Measurements from ENCODE around the gene ZDHHC11B. TPM values are rescaled to one million over a fixed set of nuclear protein-coding genes. Genes with fewer than 3 reads are reported as not detected.
"Not testable (repeated sequence)": the region's sequence is repeated elsewhere in the genome, so short reads cannot be mapped to it uniquely, and the experiment has no call there.

ZDHHC11B gene
- total RNA-seq, 1 experiment from 2014 or later = 2.3 TPM

DNA sequence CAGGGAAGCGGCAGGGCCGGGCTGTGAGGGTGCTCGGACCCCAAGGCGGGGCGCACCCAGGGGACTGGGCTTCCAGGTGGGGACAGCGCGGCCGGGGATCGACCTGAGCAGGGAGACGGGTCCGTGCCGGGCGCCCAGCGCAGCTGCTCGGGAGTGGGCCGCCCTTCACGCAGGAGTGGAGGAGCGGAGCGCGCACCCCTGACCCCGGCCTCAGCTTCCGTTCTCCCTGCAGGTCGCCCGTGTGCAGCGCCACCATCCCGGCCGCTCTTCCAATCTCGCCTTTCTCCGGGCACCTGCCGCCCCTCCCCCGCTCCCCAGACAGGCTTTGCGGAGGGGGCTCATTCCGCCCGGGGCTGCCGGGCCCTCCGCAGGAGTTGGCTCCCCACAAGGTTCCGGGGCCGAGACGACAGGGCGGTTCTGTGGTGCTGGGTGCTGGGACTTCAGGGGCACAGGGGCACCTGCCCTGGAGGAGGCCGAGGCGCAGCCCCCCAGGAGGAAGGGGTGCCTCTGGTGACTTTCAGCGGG is 714 bp upstream of the ZDHHC11B start:
- DNase-seq (ENCODE audit: low spot score) = not testable (repeated sequence)

DNA sequence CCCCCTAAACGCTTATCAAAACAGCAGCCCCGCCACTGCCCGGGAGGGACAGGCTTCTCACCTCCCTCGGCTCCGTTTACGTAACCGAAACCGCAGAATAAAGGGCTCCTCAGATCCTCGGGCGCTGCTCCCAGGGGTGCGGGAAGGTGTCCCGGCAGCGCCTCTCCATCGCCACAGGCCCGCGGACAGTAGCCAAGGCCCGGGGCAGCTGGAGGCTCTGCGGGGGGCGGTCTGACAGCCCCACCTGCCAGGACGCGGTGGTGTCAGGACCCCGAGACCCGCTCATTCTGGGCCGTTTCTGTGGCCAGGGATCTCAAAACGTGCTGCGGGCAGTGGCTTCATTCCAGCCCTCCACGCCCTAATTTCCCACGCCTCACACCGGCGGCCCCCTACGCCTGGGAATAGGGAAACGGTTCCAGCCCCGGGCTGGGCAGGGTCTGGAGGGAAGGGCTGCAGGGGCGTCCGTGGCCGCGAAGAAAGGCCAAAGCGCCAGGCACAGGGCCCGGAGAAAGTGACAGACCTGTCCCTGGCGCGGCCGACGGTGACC is 575 bp downstream of the ZDHHC11B start:
- not testable (repeated sequence) for DNase-seq (ENCODE audit: low spot score)

DNA sequence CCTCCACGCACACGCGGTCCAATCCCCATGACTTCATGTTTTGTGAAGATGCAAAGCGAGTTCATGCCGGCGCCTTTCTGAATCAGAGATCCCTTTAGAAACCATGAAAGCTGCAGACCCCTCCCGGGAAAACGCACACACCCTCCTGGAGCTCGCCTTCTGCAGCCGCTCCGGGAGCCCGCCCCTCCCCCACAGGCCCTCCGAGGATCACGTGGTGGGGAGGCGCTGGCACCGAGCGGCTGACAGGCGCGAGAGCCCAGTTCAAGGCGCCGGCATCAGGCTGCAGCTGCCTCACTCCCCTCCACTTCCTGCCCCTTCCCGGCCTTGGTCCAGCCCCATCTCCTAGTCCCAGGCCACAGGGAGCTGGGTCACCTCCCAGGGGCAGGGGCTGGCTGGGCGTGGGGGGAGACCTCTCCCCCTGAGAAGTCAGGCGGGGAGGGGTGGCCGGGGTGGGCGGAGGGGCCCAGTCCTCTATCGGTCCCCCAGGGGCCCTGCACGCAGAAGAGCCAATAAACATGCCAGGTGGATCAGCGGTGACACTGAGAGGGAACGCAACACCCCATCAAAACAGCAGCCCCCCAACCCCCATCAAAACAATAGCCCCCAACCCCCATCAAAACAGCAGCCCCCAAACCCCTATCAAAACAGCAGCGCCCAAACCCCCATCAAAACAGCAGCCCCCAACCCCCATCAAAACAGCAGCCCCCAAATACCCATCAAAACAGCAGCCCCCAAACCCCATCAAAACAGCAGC is 1.3 kb downstream of the ZDHHC11B start:
- DNase-seq (ENCODE audit: low spot score) = not testable (repeated sequence)

DNA sequence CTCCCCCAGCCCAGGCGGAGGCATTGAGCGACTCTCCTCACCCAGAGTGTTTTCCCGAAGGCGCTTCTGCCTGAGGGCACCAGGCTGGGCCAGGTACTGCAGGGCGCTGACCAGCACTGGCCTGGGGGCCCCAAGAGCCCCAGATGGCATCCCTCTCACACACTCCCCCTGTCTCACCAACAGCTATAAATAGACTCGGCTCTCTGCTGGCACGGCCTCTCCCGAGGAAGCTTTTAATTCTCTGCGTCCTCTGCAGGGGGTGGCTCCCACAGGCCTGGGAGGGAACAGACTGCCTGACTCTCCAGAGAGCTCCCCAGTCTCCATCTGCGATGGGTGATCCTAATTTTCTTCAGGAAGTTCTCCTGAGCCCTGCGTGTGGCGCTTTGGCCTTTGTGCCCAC is 2.2 kb downstream of the ZDHHC11B start:
- DNase-seq (ENCODE audit: low spot score) = not testable (repeated sequence)

DNA sequence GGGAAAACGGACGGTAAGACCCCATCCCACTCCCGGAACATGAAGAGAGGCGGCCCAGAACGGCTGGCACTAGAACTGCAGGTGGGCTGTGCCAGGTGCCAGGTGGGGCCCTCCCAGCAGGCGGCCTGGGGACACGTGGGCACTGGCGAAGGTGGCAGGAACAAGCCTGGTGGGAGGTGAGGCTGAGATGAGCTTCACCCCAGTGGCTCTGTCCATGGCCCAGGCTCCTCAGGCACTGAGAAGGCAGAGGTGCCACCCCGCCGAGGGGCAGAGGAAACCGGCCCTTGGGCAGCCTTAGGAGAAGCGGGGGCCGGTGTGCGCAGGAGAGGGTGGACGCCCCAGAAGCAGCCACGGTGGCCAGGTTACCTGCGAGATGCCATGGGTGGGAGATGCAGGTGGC is 4.0 kb downstream of the ZDHHC11B start:
- not testable (repeated sequence) for DNase-seq (ENCODE audit: low spot score)

DNA sequence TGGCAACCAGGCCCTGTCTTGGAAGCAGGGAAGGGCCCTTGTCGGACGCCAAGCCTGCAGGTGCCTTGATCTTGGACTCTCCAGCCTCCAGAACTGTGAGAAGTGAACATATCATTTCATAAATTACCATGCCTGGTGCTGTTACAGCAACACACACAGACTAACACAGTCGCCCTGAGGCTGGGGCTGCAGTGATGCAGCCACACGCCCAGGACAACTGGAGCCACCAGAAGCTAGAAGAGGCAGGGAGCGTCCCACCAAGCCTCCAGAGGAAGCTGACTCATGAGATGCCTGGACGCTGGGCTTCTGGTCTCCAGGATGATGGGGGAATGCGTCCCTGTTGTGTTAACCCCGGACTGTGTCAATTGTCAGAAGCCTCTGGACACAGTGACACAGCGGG is 5.6 kb downstream of the ZDHHC11B start:
- DNase-seq (ENCODE audit: low spot score) = not testable (repeated sequence)

DNA sequence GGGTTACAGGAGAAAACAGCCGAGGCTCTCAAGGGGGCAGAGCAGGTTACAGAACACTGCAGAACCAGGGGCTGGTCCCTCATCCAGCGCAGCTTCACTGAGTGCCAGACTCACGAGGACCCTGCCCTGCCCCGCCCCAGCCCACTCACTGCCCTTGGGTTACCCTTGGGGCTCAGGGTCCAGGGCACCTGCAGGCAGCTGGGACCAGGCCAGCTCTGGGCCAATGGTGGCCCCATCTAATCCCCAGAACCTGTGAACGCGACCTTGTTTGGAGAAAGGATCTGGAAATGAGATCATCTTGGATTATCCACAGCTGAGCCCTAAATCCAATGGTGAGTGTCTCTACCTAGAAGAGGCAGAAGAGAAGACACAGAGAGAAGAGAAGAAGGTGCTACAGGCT is 6.1 kb downstream of the ZDHHC11B start:
- DNase-seq (ENCODE audit: low spot score) = not testable (repeated sequence)

DNA sequence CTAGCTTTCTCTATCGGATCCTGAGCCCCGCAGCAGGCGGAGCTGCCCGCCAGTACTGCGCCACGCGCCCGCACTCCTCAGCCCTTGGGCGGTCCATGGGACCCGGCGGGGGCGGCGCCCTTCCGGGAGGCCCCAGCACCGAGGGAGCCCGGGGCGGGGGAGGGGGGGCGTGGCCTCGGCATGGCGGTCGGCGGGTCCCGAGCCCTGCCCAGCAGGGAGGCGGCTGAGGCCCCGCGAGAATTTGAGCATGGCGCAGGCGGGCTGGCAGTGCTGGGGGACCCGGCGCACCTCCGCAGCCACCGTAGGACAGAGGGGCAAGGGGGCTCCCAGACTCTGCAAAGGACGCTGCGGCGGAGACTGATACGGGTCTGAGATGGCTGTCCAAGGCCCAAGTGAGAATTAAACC is 6.8 kb downstream of the ZDHHC11B start:
- no peak for DNase-seq (ENCODE audit: low spot score)

DNA sequence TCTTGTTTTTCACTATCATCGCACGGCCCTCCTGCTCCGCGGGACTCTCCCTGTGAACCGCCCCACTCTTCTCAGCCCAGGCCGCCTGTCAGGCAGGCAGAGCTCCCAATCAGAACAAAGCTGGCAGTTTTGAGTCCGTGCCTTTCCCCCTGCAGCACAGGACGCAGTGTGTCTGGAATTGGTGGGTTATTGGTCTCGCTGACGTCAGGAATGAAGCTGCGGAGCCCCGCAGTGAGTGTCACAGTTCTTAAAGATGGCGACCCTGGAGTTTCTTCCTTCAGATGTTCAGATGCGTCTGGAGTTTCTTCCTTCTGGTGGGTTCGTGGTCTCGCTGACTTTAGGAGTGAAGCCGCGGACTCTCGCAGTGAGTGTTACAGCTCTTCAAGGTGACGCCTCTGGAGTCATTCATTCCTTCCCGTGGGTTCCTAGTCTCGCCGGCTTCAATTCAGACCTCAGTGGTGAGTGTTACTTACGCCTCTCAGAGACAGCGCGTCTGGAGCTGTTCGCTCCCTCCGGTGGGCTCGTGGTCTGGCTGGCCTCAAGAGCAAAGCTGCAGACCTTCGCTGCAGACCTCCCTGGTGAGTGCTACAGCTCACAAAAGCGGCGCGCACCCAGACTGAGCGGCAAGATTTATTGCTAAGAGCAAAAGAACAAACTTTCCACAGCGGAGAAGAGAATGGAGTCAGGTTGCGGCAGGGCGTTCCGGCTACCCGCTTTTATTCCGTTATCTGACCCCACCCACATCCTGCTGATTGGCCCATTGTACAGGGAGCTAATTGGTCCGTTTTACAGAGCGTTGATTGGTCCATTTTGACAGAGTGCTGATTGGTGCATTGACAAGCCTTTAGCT is 7.4 kb downstream of the ZDHHC11B start:
- DNase-seq (ENCODE audit: low spot score) = no peak

DNA sequence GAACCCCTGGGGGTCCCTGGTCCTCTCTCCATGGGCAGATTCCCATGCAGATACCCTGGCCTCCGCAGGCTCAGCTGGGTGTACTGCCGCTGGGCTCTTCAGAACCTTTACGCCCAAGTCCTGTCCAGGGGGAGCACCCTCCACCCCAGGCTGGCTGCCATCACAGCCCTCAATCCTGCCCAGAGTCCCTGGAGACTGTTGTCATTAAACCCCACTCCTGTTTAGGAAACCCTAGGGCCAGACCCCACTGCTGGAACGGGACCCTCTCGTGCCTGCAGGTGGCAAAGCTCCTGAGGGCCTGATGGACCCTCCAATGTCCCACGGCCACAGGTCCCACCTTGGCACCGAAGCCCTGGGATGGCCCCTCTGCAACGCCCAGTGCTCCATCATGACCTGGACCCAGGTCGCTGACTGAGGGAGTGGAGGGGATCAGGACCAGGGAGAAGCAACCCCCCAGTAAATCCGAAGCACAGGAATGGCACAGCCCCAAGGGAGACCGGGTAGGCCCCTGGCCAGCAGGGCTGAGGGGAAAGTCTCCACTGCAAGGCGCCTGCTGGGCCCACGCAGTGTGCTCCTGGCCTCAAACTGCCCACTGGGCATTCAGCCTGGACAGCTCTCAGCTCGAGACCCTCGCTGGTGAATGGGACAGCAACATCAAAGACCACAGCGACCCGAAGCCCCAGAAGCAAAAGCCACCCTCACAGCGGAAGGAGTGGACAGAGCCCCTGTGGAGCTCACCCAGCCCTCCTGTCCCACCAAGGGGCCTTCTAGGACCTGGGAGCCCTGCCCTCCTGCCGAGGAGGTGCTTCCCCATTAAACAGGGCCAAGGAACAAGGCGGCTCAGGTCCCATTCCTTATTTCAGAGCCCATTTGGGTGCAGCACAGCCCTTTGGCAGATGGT is 8.3 kb downstream of the ZDHHC11B start:
- DNase-seq (ENCODE audit: low spot score) = no peak

DNA sequence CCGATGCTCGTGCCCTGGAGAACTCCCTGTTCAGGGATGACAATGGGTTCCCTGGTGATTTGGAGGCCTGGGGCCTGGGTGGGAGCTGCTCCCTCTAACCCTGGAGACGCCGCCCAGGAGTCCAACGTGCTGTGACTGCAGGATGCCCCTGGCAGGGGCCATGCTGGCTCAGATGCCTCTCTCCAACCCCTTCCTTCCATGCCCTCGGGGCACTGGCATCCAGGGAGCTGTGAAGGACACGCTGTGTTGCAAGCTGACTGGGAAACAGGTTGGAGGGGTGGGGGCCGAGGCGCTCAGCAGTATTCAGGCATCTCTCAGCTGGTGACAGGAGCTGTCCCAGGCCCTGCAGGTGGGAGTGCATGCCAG is 9.0 kb downstream of the ZDHHC11B start:
- DNase-seq (ENCODE audit: low spot score) = not testable (repeated sequence)

DNA sequence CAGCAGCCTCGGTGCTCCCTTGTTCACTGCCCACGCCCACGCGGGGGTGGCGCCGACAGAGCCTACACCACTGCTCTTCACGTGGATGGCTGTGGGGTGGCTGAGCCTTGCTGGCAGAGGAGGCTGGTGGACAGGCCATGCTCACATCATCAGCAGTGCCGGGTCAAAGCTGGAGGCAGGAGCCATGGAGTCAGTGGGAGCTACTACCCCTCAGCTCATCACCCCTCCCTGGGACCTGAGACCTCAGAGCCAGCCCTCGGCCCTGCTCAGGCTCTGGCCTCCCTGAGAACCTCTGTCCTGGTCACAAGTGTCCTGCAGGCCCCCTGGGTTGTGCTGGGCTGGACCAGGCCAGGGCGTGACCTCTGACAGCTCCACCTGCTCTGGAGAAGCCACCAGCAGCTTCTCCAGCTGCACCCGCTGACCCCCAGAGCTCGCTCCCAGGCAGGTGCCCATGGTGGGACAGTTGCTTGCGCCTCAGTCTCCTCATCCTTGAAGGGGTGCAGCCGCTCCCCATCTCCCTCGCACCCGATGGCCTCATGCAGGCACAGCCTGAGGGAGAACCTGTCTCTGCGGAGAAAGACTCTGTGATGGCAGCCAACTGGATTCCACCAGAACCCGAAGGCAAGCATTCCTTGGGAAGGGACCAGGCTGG is 9.5 kb downstream of the ZDHHC11B start:
- DNase-seq (ENCODE audit: low spot score) = not testable (repeated sequence)

DNA sequence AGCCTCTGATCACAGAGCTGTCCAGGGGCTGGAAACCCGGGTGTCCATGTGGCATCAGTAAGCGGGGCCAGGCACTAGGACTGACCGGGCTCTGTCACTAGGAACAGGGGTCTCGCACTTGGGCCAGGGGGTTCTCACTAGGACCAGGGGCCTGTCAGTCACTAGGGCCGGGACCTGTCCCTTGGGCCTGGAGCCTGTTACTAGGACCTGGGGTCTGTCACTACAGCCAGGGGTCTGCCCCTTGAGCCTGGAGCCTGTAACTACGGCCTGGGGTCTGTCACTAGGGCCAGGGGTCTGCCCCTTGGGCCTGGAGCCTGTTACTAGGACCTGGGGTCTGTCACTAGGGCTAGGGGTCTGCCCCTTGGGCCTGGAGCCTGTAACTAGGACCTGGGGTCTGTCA is 10.2 kb downstream of the ZDHHC11B start:
- not testable (repeated sequence) for DNase-seq (ENCODE audit: low spot score)

DNA sequence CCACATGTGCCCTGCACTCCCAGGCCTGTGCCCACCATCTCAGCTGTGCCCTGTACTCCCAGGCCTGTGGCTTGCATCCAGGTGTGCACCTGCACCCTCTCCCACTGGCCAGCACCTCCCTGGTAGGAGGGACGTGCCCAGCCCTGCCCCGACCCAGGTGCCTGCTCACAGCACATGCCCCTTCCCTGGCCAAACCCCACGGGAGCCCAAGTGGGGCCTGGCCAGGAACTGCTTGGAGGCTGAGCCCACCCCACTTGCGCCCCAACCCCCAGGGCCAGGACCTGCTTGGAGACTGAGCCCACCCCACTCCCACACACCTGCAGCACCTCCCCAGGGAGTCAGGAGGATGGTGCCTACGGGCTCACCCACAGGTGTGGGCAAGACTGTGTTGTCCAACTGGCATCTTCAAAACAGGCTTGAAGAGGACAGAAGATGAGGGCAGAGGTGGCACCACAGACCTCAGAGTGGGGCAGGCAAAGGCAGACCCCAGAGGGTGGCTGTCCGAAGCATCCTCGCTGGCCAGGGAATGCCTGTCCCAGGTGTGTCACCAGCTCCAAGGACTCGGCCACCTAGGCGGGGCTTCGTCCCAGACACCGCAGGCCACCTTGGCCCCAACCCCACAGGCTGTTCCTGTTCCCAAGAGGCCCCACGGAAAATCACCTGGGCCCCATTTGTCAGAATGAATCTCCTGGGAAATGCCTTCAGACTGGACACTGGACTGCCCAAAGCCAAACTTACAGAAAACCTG is 10.8 kb downstream of the ZDHHC11B start:
- no peak for DNase-seq (ENCODE audit: low spot score)

DNA sequence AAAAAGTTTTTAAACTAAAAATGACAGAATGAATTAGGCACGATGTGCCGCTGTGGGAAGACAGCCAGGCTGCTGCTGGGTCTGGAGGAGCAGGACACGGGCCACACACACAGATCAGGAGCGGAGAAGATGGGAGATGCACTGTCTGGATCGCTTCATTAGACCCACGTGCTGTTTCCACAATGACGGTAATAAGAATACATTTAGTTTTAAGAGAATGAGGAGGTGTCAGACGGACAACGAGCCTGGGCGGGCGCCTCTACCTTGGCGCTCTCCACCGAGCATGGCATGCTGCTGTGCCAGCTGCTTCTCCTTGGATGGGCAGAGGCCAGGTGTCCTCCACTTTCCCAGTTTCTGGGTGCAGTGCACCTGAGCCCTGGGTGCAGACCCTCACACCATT is 11.6 kb downstream of the ZDHHC11B start:
- not testable (repeated sequence) for DNase-seq (ENCODE audit: low spot score)

DNA sequence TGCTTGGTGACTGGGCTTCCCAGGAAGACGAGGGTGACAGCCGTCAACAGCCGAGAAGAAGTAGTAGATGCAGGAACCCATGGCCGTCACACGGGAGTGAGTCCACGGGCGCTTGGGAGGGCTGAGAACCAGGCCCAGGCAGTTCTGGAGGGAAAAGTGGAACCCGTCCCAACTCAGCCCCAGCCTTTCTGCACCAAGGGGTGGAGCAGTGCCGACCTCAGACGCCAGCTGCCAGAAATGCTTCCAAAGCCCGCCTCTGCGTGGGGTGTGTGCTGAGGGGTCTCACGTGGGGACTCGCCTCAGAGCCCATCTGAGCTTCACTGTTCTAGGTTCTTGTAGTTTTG is 12.0 kb downstream of the ZDHHC11B start:
- DNase-seq (ENCODE audit: low spot score) = not testable (repeated sequence)

DNA sequence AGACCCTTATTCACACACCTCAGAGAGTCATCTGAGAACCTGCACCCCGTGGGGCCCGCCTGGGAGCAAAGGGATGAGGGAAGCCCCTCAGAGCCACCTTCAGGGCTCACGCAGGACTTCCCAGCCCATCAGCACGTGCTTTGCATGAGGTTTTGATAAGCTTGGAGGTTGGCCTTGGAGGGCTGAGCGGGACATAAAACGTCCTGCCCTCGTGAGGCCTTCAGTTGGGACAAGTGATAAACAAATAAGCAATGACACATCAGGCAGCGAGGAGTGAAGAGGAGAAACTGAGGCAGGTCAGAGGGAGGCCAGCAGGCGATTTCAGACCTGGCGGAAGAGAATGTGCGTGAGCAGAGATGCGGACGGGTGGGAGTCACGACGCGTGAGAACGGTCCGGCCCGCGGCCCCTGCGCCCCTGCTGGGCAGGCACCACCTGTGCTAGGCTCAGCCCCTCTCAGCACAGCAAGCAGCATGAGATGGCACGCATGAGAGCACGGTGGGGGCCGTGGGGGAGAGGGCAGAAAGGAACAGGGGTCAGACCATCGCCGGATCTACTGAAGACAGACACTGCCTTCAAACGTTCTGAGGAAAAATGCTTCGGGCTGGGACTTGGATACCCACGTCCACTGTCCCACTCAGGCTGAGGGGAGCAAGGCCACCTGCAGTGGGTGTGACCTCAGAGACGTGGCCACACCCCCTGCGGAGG is 12.5 kb downstream of the ZDHHC11B start:
- DNase-seq (ENCODE audit: low spot score) = not testable (repeated sequence)

DNA sequence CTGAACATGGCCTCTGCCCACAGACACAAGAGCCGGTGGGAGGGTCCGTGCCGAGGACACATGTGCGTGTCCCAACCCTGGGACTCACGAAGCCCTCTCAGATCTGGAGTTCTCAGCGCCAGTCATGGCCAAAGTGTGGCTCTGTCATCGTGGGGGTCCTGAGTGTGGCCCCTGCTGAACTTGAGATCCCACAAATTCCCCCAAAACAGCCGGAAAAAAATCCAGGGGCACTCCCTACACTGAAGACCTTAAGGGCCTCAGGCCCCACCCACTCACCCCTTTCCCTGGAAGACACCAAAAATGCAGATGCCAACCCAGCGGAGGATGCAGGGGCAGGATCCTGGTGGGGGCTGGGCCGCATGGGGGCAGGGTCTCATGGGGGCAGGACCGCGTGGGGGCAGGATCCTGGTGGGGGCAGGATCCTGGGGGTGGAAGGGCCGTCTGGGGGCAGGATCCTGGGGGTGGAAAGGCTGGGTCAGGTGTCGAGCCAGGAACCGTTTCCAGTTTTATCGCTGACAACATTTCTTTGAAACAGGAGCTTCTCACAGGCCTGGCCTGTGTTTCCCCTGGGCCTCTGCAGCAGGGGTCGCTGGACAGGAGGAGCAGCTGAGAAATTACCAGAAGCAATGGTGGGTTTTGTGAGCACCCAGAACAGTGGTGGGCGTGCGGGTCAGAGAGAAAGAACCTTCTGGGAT is 13.3 kb downstream of the ZDHHC11B start:
- DNase-seq (ENCODE audit: low spot score) = not testable (repeated sequence)

DNA sequence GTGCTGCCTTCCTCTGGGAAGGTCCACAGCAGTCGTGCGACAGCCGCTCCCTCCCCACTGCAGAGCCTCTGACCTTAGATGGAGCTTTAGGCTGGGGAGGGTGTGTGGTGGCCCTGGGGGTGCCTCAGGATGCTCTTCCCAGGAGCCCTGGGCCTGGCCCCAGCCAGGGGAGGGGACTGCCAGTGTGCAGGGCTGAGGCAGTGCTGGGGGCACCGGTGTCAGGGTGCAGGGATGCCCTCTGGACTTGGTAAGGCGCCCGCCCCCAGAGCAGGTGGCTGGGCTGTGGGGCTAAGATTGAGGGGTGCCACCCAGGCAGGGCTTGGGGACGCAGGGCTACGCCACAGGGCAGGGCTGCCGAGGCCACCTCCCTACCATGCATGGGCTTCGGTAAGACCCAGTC is 13.9 kb downstream of the ZDHHC11B start:
- DNase-seq (ENCODE audit: low spot score) = not testable (repeated sequence)
